GM19035 (cell line): Measurements from ENCODE around the gene BRIP1.

ENCODE experiments used
- ATAC-seq: cut with Tn5 transposase; IDR thresholded peaks from one replicate; pipeline ENCODE4 v1.9.1; 2021; ENCODE audit not compliant: unreplicated experiment

Gene BRIP1

GRCh38 chr17:61638087-61638486 lies 225.2 kb downstream of the BRIP1 start:
- ATAC-seq: no peak

GRCh38 chr17:61635913-61636432 lies 227.4 kb downstream of the BRIP1 start:
- ATAC-seq: no peak

DNA sequence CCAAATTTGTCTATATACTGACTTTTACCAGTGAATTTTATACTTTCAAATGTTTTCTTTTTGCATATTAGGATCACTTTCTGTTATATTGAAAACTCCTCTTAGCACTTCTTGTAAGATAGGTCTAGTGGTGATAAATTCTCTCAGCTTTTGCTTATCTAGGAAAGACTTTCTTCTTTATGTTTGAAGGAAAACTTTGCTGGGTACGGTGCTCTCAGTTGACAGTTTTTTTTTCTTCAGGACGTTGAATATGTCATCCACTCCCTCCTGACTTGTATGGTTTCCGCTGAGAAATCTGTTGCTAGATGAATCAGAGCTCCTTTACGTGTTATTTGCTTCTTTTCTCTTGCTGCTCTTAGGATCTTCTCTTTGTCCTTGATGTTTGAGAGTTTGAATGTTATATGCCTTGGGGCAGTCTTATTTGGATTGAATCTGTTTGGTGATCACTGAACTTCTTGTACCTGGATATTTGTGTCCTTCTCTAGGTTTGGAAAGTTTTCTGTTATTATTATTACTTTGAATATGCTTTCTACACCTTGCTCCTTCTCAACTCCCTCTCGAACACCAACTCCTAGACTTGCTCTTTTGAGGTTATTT lies 228.3 kb downstream of the BRIP1 start:
- no peak for ATAC-seq

GRCh38 chr17:61634011-61634539 lies 229.3 kb downstream of the BRIP1 start:
- no peak for ATAC-seq

DNA sequence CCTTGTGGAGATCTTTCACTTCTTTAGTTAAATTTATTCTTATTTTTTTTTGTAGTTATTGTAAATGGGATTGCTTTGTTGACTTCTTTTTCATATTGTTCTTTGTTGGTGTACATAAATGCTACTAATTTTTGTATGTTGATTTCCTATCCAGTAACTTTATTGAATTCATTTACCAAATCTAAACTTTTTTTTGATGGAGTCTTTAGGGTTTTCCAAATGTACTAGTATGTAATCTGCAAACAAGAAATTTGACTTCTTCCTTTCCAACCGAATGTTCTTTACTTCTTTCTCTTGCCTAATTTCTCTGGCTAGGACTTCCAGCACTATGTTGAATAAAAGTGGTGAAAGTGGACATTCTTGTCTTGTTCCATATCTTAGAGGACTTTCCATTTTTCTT lies 230.5 kb downstream of the BRIP1 start:
- ATAC-seq: no peak

GRCh38 chr17:61631800-61632199 lies 231.5 kb downstream of the BRIP1 start:
- ATAC-seq: no peak
